ENCODE data around the gene KLHDC7A. TPM values are rescaled to one million over a fixed set of nuclear protein-coding genes. Genes with fewer than 3 reads are reported as not detected.

KLHDC7A gene
- total RNA-seq, 1 donor from 2014 or later: not detected

- DNase-seq (ENCODE audit: low read depth in 2 of 2): no peak
These were observed 7.4 kb upstream of the KLHDC7A start for GRCh38 chr1:18473195-18473815.

GRCh38 chr1:18474559-18475175 is 6.1 kb upstream of the KLHDC7A start:
- no peak for DNase-seq (ENCODE audit: low read depth in 2 of 2)

- DNase-seq (ENCODE audit: low read depth in 2 of 2): no peak
These were observed 5.4 kb upstream of the KLHDC7A start for GRCh38 chr1:18475234-18475905.

GRCh38 chr1:18479454-18479853 is 1.3 kb upstream of the KLHDC7A start:
- DNase-seq (ENCODE audit: low read depth in 2 of 2): no peak

GRCh38 chr1:18481190-18481920 is 625 bp downstream of the KLHDC7A start:
- no peak for DNase-seq (ENCODE audit: low read depth in 2 of 2)

- no peak for DNase-seq (ENCODE audit: low read depth in 2 of 2)
These were observed 1.4 kb downstream of the KLHDC7A start for GRCh38 chr1:18481921-18482701.

GRCh38 chr1:18482721-18483425 is 2.1 kb downstream of the KLHDC7A start:
- DNase-seq (ENCODE audit: low read depth in 2 of 2): no peak

GRCh38 chr1:18484276-18484675 is 3.5 kb downstream of the KLHDC7A start:
- DNase-seq (ENCODE audit: low read depth in 2 of 2): no peak

GRCh38 chr1:18484721-18485120 is 4.0 kb downstream of the KLHDC7A start:
- DNase-seq (ENCODE audit: low read depth in 2 of 2): no peak

GRCh38 chr1:18485227-18485626 is 4.5 kb downstream of the KLHDC7A start:
- no peak for DNase-seq (ENCODE audit: low read depth in 2 of 2)

GRCh38 chr1:18486195-18486594 is 5.5 kb downstream of the KLHDC7A start:
- no peak for DNase-seq (ENCODE audit: low read depth in 2 of 2)

- DNase-seq (ENCODE audit: low read depth in 2 of 2): no peak
These were observed 8.8 kb downstream of the KLHDC7A start for GRCh38 chr1:18489417-18490143.

- no peak for DNase-seq (ENCODE audit: low read depth in 2 of 2)
These were observed 10.4 kb downstream of the KLHDC7A start for GRCh38 chr1:18491168-18491567.

- no peak for DNase-seq (ENCODE audit: low read depth in 2 of 2)
These were observed 13.6 kb downstream of the KLHDC7A start for GRCh38 chr1:18494304-18494703.

GRCh38 chr1:18495635-18496034 is 14.9 kb downstream of the KLHDC7A start:
- DNase-seq (ENCODE audit: low read depth in 2 of 2): no peak

GRCh38 chr1:18496056-18496455 is 15.3 kb downstream of the KLHDC7A start:
- DNase-seq (ENCODE audit: low read depth in 2 of 2): no peak

GRCh38 chr1:18496497-18497235 is 15.9 kb downstream of the KLHDC7A start:
- DNase-seq (ENCODE audit: low read depth in 2 of 2): no peak

- DNase-seq (ENCODE audit: low read depth in 2 of 2): no peak
These were observed 21.1 kb downstream of the KLHDC7A start for GRCh38 chr1:18501833-18502232.

- no peak for DNase-seq (ENCODE audit: low read depth in 2 of 2)
These were observed 23.9 kb downstream of the KLHDC7A start for GRCh38 chr1:18504609-18505008.
